Measurements from ENCODE around the gene AGBL4. TPM values are rescaled to one million over a fixed set of nuclear protein-coding genes. Genes with fewer than 3 reads are reported as not detected.

Gene AGBL4
- total RNA-seq, 2 donors from 2014 or later: not detected

DNA sequence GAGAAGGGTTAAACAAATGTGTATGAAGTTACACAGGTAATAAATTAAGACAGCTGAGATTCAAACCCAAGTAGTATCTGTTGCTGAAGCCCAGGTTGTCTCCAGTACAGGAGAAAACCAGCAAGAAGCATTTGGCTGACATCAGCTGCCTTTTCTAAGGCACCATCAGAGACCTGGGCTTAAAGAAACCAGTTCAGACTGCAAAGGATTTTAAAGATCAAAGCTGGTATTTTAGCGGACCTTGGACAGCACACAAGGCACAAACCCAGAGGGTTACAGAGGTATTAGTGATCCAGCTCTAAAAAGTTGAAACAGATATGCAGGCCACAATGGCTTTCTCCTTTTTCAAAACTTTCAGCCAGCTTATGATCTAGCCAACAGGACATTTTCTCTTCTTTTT is 1270.5 kb downstream of the AGBL4 start:
- no peaks in the 10 kb centered on the region for H3K9me3 ChIP-seq
- no peak for DNase-seq (ENCODE audit: low spot score)
- TF ChIP-seq, protein P1, sequence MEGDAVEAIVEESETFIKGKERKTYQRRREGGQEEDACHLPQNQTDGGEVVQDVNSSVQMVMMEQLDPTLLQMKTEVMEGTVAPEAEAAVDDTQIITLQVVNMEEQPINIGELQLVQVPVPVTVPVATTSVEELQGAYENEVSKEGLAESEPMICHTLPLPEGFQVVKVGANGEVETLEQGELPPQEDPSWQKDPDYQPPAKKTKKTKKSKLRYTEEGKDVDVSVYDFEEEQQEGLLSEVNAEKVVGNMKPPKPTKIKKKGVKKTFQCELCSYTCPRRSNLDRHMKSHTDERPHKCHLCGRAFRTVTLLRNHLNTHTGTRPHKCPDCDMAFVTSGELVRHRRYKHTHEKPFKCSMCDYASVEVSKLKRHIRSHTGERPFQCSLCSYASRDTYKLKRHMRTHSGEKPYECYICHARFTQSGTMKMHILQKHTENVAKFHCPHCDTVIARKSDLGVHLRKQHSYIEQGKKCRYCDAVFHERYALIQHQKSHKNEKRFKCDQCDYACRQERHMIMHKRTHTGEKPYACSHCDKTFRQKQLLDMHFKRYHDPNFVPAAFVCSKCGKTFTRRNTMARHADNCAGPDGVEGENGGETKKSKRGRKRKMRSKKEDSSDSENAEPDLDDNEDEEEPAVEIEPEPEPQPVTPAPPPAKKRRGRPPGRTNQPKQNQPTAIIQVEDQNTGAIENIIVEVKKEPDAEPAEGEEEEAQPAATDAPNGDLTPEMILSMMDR (IDR thresholded peaks at IDR 0.05): no peak
- H3K27ac ChIP-seq: no peak overlapping the region
- H3K4me1 ChIP-seq (ENCODE audit: control insufficient read depth in 1 of 2, low read depth in 2 of 2): peaks cover 0 to 11% of the 10 kb centered on the region in 2 donors
- ATAC-seq (ENCODE audit: insufficient number of reproducible peaks, low FRiP score, low read depth): no peak
- peaks cover 5% of the 10 kb centered on the region for H3K36me3 ChIP-seq
- H3K4me3 ChIP-seq: no peak overlapping the region
- H3K27me3 ChIP-seq (replicated peaks; ENCODE audit: insufficient read depth): no peaks in the 10 kb centered on the region

DNA sequence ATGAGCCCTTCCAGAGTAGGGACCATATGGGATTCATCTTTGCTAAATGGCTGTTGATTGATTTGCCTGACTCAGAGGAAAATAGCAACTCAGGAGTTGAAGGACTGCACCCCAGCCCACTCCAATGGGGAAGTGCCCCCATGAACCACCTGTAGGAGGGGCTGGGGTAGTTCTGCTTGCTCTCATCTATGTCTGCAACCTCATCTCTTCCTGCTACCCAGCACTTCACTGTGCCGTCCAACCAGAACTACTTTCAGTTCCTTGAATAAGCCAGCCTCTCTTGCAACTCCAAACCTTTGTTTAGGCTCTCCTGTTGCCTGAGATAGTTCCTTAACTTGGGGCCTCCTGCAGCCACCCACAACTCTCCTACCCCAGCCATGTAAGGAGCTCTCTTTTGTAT is 1273.6 kb downstream of the AGBL4 start:
- Histone ChIP-seq H3K27me3 (replicated peaks; ENCODE audit: insufficient read depth) (no peaks in the 10 kb centered on the region), H3K4me1 (ENCODE audit: control insufficient read depth in 1 of 2, low read depth in 2 of 2) (peaks cover 0 to 11% of the 10 kb centered on the region in 2 donors), H3K9me3 (no peaks in the 10 kb centered on the region), H3K36me3 (no peaks in the 10 kb centered on the region), H3K4me3 (no peak overlapping the region), H3K27ac (no peak overlapping the region)
- TF ChIP-seq, protein P1 (IDR thresholded peaks at IDR 0.05): no peak
- ATAC-seq (ENCODE audit: insufficient number of reproducible peaks, low FRiP score, low read depth): no peak
- no peak for DNase-seq (ENCODE audit: low spot score)

DNA sequence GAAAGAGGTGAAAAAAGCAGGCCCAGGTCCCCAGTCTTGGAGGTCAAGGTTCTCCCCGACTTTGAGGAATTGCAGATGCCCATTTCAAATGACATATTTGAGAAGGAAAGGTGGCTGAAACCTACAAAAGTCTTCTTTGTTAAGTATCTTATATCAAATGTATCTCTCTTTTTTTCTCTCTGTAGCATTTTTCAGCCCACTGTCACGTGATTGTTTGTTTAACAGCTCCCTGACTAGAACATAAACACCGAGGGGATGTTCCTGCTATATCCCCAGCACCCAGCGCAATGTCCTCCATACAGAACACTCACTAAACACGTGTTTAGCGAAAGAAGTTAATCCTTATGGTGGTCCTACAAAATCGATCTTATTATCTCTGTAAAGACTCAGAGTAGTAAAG is 1274.7 kb downstream of the AGBL4 start:
- H3K36me3 ChIP-seq: no peaks in the 10 kb centered on the region
- ATAC-seq (ENCODE audit: insufficient number of reproducible peaks, low FRiP score, low read depth): no peak

DNA sequence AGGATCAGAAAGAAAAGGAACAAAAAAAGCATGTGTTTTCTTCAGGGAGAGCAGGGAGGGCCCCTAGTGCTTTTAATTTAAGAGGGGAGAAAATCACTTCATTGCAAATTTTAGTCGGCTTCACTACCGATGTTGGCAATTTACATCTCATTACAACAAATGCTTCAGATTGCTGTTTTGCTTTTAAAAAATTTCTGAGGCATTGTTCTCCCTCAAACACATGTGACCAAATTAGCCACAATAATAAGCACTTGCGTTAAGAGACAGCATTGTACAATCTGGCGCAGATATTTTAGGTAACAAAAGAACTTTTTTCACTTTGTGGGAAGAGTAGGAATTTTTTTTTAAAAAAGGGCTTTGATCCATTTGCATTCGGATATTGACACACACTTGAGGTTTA is 1276.8 kb downstream of the AGBL4 start:
- TF ChIP-seq, protein P1 (IDR thresholded peaks at IDR 0.05): no peak
- Histone ChIP-seq H3K27ac (no peak overlapping the region), H3K4me3 (no peak overlapping the region), H3K9me3 (no peaks in the 10 kb centered on the region), H3K4me1 (ENCODE audit: control insufficient read depth in 1 of 2, low read depth in 2 of 2) (peaks cover 2 to 27% of the 10 kb centered on the region in 2 donors), H3K36me3 (no peaks in the 10 kb centered on the region), H3K27me3 (replicated peaks; ENCODE audit: insufficient read depth) (no peaks in the 10 kb centered on the region)
- ATAC-seq (ENCODE audit: insufficient number of reproducible peaks, low FRiP score, low read depth) (no peak), DNase-seq (ENCODE audit: low spot score) (no peak)

More for the DNA sequence above, 1274.7 kb downstream of the AGBL4 start:
- Histone ChIP-seq H3K9me3 (no peaks in the 10 kb centered on the region), H3K27me3 (replicated peaks; ENCODE audit: insufficient read depth) (no peaks in the 10 kb centered on the region), H3K27ac (no peak overlapping the region), H3K4me3 (no peak overlapping the region), H3K4me1 (ENCODE audit: control insufficient read depth in 1 of 2, low read depth in 2 of 2) (peaks cover 0 to 12% of the 10 kb centered on the region in 2 donors)
- DNase-seq (ENCODE audit: low spot score): no peak
- TF ChIP-seq, protein P1 (IDR thresholded peaks at IDR 0.05): no peak

DNA sequence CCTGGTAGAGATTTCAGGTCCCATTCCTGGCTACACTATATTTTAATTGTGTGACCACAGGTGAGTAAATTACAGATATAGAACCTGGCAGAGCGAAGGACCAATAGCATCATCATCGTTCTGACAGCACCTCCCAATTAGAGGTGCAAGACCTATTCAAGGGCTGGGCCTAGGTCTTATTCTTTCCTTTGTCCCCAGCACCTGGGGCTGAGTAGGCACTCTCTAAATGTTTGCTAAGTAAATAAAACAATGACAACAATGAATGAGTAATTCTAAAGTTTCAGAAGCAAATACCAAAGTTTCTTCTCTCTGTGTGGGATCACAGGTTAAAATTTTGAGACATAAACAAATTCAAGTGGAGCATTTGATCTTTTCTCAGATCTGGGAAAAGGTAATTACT is 1279.7 kb downstream of the AGBL4 start:
- Histone ChIP-seq H3K9me3 (no peaks in the 10 kb centered on the region), H3K4me1 (ENCODE audit: control insufficient read depth in 1 of 2, low read depth in 2 of 2) (peaks cover 6 to 43% of the 10 kb centered on the region in 2 donors), H3K4me3 (no peak overlapping the region), H3K36me3 (no peaks in the 10 kb centered on the region), H3K27me3 (replicated peaks; ENCODE audit: insufficient read depth) (no peaks in the 10 kb centered on the region), H3K27ac (no peak overlapping the region)
- ATAC-seq (ENCODE audit: insufficient number of reproducible peaks, low FRiP score, low read depth) (no peak), DNase-seq (ENCODE audit: low spot score) (no peak)
- TF ChIP-seq, protein P1 (IDR thresholded peaks at IDR 0.05): no peak
